K562 (cell line): ENCODE data around the gene KIF15. TPM values are rescaled to one million over a fixed set of nuclear protein-coding genes. Genes with fewer than 3 reads are reported as not detected.

Source experiments
- E4F1 ChIP-seq: fragments of 250-450 bp; sonication (Bioruptor Pico); IDR thresholded peaks from 2 replicates; pipeline ENCODE4 v1.5.0; 2021; ENCODE audit warnings: mild to moderate bottlenecking, borderline replicate concordance
- FOXA3 ChIP-seq, 2 experiments: fragments of 450-650 bp in 1 of 2; sonication (generic) in 1 of 2; formaldehyde crosslinking; IDR thresholded peaks in 1 of 2; conservative IDR thresholded peaks in 1 of 2; 2 replicates each; pipeline versions ENCODE4 v1.4.0 to v1.8.0; 2020 to 2022; ENCODE audit warnings: mild to moderate bottlenecking in 2 of 2, missing genetic modification reagents in 1 of 2
- FUS ChIP-seq: fragments of 200-400 bp; formaldehyde crosslinking; optimal IDR thresholded peaks from 2 replicates; pipeline ENCODE3; 2017; ENCODE audit warnings: low read depth, low read length
- GATAD2B ChIP-seq: fragments of 450-650 bp; IDR thresholded peaks from 2 replicates; pipeline ENCODE4 v1.6.1; 2017; ENCODE audit warnings: mild to moderate bottlenecking, borderline replicate concordance
- HDAC6 ChIP-seq: IDR thresholded peaks from 2 replicates; pipeline ENCODE4 v1.6.1; 2012; ENCODE audit warnings: low read depth, mild to moderate bottlenecking, control low read depth, inconsistent platforms, low read length, moderate library complexity
- LEF1 ChIP-seq: fragments of 450-650 bp; IDR thresholded peaks from 2 replicates; pipeline ENCODE4 v1.6.1; 2016; ENCODE audit warnings: mild to moderate bottlenecking
- NR2C1 ChIP-seq, 2 experiments: fragments of 450-650 bp; IDR thresholded peaks; 2 replicates each; pipeline ENCODE4 v1.6.1; 2017; ENCODE audit warnings: mild to moderate bottlenecking in 2 of 2, antibody characterized with exemption in 1 of 2, inconsistent platforms in 1 of 2, missing compliant biosample characterization in 1 of 2, missing genetic modification characterization in 1 of 2
- POLR2AphosphoS5 ChIP-seq: IDR thresholded peaks from 2 replicates; pipeline ENCODE4 v1.6.1; 2011; ENCODE audit warnings: mild to moderate bottlenecking, low read depth, low read length, moderate library complexity; ENCODE audit not compliant: control insufficient read depth, insufficient read depth
- ZFP30 ChIP-seq: fragments of 250-450 bp; sonication (Bioruptor Pico); IDR thresholded peaks from 2 replicates; pipeline ENCODE4 v1.8.0; 2022; ENCODE audit warnings: moderate library complexity, mild to moderate bottlenecking, inconsistent platforms, borderline replicate concordance
- ZNF140 ChIP-seq: fragments of 250-450 bp; sonication (Bioruptor Pico); IDR thresholded peaks from 2 replicates; pipeline ENCODE4 v1.8.0; 2021; ENCODE audit warnings: moderate library complexity, mild to moderate bottlenecking, inconsistent platforms
- ZNF143 ChIP-seq: sonication (generic); formaldehyde crosslinking; IDR thresholded peaks from 2 replicates; pipeline ENCODE4 v1.9.0; 2022; ENCODE audit warnings: mild to moderate bottlenecking, missing genetic modification reagents
- ZNF217 ChIP-seq: sonication (generic); formaldehyde crosslinking; IDR thresholded peaks from 2 replicates; pipeline ENCODE4 v1.8.0; 2022; ENCODE audit warnings: mild to moderate bottlenecking, missing genetic modification reagents
- ZNF318 ChIP-seq, 2 experiments: fragments of 450-650 bp; IDR thresholded peaks; 2 replicates each; pipeline ENCODE4 v1.6.1; 2016; ENCODE audit warnings: mild to moderate bottlenecking in 2 of 2, borderline replicate concordance in 1 of 2, low read depth in 1 of 2, moderate library complexity in 1 of 2
- ZNF449 ChIP-seq: fragments of 250-450 bp; sonication (Bioruptor Pico); IDR thresholded peaks from 2 replicates; pipeline ENCODE4 v1.8.0; 2022; ENCODE audit warnings: moderate library complexity, mild to moderate bottlenecking, inconsistent platforms
- polyA plus RNA-seq, 8 experiments: library from polyadenylated mRNA; depleted of rRNA in 4 of 8; stranded (reverse) in 5 of 8; unstranded in 3 of 8; fragments of >200 nt; fragmentation: Nextera tagmentation in 2 of 8; fragmentation: Illumina TruSeq in 1 of 8; extraction: Ambion mirVana in 2 of 8; extraction: Trizol in 1 of 8; gene quantifications; 2 replicates each; pipeline versions ENCODE4 v1.2.1 to v1.2.3, GENCODE V29; 2011 to 2014; ENCODE audit warnings: inconsistent platforms in 1 of 8, missing spikeins in 1 of 8
- total RNA-seq, 7 experiments: library from RNA; depleted of rRNA in 6 of 7; stranded (reverse); fragments of >200 nt in 6 of 7; fragmentation: Illumina TruSeq in 2 of 7; extraction: Trizol in 2 of 7; gene quantifications; 2 replicates each; pipeline versions ENCODE4 v1.2.1 to v1.2.3, GENCODE V29; 2011 to 2021; ENCODE audit warnings: low replicate concordance in 1 of 7

Gene KIF15
- total and polyA plus RNA-seq, 9 of the 15 experiments (the other 6 are each of a cell fraction or from before 2014, with no cell fraction given): 9.0 to 45.9 (median 26.0) TPM

- no peak for TF ChIP-seq ZNF140
- peak; percentile 14; the same call in 1 of the 2 replicates for TF ChIP-seq LEF1
- TF ChIP-seq FUS: no peak
- no peak for TF ChIP-seq ZNF449 (CRISPR knock-in tag)
- TF ChIP-seq NR2C1 (IDR thresholded peaks at IDR 0.05): peak; percentile 84
- TF ChIP-seq NR2C1 (tag; IDR thresholded peaks at IDR 0.05): peak; percentile 86
- peak; percentile 75; the same call in 1 of the 2 replicates for TF ChIP-seq GATAD2B
- TF ChIP-seq ZNF318 (IDR thresholded peaks at IDR 0.05; ENCODE audit: borderline replicate concordance in 1 of 2, low read depth in 1 of 2): no peak
- TF ChIP-seq FOXA3 (CRISPR knock-in tag; conservative IDR thresholded peaks at IDR 0.05 in 1 of 2, IDR thresholded peaks at IDR 0.05 in 1 of 2): no peak; a peak in 1 of 4 replicates
- TF ChIP-seq HDAC6: no peak
- TF ChIP-seq ZNF143: peak; percentile 58; the same call in 1 of the 2 replicates
- peak; percentile 80 for TF ChIP-seq POLR2AphosphoS5
- no peak for TF ChIP-seq ZFP30 (CRISPR knock-in tag)
- 0 out of 2 replicates have a peak, but pooled peaks have one; percentile 17 for TF ChIP-seq ZNF217 (CRISPR knock-in tag)
- TF ChIP-seq E4F1: no peak
Observed at GRCh38 chr3:44761424-44762169, at the start of gene KIF15, which contains the start of gene KIAA1143 (continued).
